Cardiac muscle cell (in vitro differentiated cells and primary cell): Measurements from ENCODE around the gene NMNAT3. TPM values are rescaled to one million over a fixed set of nuclear protein-coding genes. Genes with fewer than 3 reads are reported as not detected.

ENCODE experiments used
- DNase-seq, 2 donors: peaks; one replicate each; pipeline versions ENCODE4 v3.0.0 to v3.0.0-alpha.2; 2010 to 2017; ENCODE audit warnings: low read depth in 1 of 2, low spot score in 1 of 2
- H3K27ac ChIP-seq: fragments of 200-600 bp; sonication (generic); 2 replicates; pipeline ENCODE4 v1.5.1; 2016
- H3K27me3 ChIP-seq: fragments of 200-600 bp; sonication (generic); 2 replicates; pipeline ENCODE4 v1.6.0; 2016; ENCODE audit warnings: control low read depth
- H3K36me3 ChIP-seq: fragments of 200-600 bp; sonication (generic); 2 replicates; pipeline ENCODE4 v1.5.1; 2016; ENCODE audit warnings: control low read depth
- H3K4me1 ChIP-seq: fragments of 200-600 bp; sonication (generic); 2 replicates; pipeline ENCODE4 v1.8.1; 2017; ENCODE audit warnings: low read depth, mild to moderate bottlenecking, mixed run types
- H3K4me3 ChIP-seq: fragments of 200-600 bp; sonication (generic); 2 replicates; pipeline ENCODE4 v1.5.1; 2016; ENCODE audit warnings: mild to moderate bottlenecking
- H3K9me3 ChIP-seq: fragments of 200-600 bp; sonication (generic); 2 replicates; pipeline ENCODE4 v1.5.1; 2017; ENCODE audit warnings: low read depth, mild to moderate bottlenecking, control low read depth
- polyA plus RNA-seq: library from polyadenylated mRNA; unstranded; fragments of >200 nt; fragmentation: Nextera tagmentation; extraction: Ambion mirVana; gene quantifications from 2 replicates; pipeline ENCODE4 v1.2.1, GENCODE V29; 2016
- total RNA-seq: library from RNA; depleted of rRNA; stranded (reverse); fragments of >200 nt; gene quantifications from 2 replicates; pipeline ENCODE4 v1.2.3, GENCODE V29; 2016
- TF ChIP-seq, protein P1 (sequence below): IDR thresholded peaks from 2 replicates; pipeline ENCODE4 v1.5.1; 2012; ENCODE audit warnings: low read depth, mild to moderate bottlenecking, low read length

NMNAT3 gene
- total and polyA plus RNA-seq, 2 experiments from 2014 or later: 6.3 to 16.0 TPM

DNA sequence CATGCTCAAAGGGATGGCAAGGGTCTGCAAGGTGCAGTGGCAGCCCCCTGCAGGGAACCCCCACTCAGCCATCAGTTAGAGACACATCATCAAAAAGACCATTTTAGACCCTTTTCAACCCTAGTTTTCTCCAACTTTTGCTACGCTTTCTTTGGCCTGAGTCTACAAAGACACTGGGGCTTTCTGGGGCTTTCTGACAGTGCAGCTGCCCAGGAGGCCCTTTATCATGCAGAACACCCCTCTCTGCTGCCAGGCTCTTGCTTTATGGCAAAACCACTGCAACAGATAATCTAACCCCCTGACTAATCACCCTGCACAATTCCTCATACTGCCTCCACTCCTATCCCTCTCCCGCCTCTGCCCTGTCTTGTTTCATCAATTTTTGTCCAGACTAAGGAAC is 2.4 kb downstream of the NMNAT3 start:
- Histone ChIP-seq H3K4me1 (no peaks in the 10 kb centered on the region), H3K9me3 (no peaks in the 10 kb centered on the region), H3K27me3 (peaks cover 35% of the 10 kb centered on the region), H3K27ac (no peak overlapping the region), H3K36me3 (no peaks in the 10 kb centered on the region), H3K4me3 (no peak overlapping the region)
- no peak for DNase-seq
- TF ChIP-seq, protein P1, sequence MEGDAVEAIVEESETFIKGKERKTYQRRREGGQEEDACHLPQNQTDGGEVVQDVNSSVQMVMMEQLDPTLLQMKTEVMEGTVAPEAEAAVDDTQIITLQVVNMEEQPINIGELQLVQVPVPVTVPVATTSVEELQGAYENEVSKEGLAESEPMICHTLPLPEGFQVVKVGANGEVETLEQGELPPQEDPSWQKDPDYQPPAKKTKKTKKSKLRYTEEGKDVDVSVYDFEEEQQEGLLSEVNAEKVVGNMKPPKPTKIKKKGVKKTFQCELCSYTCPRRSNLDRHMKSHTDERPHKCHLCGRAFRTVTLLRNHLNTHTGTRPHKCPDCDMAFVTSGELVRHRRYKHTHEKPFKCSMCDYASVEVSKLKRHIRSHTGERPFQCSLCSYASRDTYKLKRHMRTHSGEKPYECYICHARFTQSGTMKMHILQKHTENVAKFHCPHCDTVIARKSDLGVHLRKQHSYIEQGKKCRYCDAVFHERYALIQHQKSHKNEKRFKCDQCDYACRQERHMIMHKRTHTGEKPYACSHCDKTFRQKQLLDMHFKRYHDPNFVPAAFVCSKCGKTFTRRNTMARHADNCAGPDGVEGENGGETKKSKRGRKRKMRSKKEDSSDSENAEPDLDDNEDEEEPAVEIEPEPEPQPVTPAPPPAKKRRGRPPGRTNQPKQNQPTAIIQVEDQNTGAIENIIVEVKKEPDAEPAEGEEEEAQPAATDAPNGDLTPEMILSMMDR: no peak

DNA sequence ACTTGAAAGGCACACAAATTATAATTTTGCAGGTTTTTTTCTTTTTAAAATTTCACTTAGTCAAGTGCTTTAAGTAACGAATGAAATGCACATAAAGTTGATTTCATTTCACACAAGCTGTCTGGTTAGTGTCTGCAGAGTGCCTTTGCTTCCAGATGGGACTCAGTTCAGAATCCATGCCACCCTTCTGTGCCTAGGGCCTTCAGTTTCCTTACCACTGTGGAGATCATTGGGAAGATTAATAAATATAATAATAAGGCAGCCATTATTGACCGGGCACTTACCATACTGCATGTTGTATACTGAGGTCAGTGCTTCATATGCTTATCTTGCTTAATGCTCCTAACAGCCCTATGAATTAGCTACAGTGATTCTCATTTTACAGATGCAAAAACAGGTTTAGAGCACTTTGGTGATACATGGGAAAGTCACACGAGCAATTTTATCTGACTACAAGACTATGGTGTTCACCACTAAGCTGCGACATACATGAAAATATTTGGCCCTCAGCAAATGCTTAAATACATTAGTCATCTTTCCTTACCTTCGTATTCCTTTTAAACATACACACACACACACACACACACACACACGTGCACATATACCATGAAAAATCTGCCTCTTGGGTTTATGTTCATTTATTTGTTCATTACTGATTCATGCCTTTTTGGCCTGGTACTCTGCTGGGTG is 3.1 kb downstream of the NMNAT3 start:
- Histone ChIP-seq H3K4me3 (no peak overlapping the region), H3K4me1 (no peaks in the 10 kb centered on the region), H3K27ac (no peak overlapping the region), H3K36me3 (no peaks in the 10 kb centered on the region), H3K9me3 (no peaks in the 10 kb centered on the region), H3K27me3 (peaks cover 35% of the 10 kb centered on the region)
- no peak for DNase-seq
- TF ChIP-seq, protein P1: no peak

DNA sequence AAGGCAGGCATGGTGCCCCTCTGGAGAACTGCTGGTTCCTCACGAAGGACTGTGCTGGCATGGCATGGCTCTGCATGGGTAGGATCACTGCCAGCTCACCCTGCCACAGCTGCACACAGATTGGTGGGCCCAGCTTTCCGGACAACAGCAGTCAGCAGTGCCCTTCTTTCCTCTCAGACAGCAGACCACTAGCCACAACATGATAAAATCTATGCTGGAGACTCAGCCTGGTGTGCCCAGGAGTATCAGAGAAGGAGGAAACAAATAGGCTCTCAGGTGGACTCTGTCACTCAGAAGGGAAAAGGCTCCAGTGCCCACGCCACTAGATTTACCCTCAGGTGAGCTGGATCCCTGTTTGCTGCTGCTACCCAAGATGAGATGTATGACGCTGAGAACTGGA is 4.9 kb downstream of the NMNAT3 start:
- H3K4me3 ChIP-seq: no peak overlapping the region
- DNase-seq: no peak
- H3K4me1 ChIP-seq: no peaks in the 10 kb centered on the region
- no peak overlapping the region for H3K27ac ChIP-seq
- TF ChIP-seq, protein P1: no peak
- H3K27me3 ChIP-seq: peaks cover 35% of the 10 kb centered on the region
- no peaks in the 10 kb centered on the region for H3K9me3 ChIP-seq
- no peaks in the 10 kb centered on the region for H3K36me3 ChIP-seq

DNA sequence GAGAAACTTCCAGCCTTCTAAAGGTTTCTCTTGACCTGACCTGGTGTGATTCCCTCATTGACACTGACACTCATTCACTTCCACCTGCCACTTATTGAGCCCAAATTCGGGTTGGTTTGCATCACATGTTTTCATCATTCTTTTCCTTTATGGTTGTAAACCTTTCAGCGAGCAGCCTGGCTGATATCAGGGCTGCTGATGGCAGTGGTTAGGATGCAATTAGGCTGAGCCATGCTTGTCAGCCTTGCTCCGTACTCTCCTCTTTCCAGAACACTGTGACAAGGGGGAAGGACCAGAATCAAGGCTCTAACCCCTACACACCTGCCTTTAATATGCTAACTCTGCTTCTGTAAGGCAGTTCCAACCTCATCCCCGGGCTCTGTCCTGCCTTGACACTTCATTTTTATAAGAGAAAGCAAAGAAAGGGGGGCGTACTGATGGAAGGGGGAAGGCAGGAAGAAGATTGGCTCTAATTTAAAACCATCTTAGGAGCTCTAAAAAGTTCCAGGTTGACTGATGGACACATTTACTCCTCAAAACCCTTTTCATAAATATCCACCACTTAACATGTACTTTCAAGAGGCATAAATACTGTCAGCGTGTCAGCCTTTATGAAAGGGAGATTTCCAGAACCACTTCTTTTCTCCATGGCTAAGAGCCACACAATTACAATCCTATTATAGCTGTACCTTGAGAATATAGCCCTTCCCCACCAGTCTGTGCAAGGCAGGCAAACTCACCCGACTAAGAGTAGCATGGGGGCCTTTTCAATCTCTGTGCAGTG is 5.7 kb downstream of the NMNAT3 start:
- TF ChIP-seq, protein P1: no peak
- Histone ChIP-seq H3K27me3 (peaks cover 31% of the 10 kb centered on the region), H3K36me3 (no peaks in the 10 kb centered on the region), H3K27ac (no peak overlapping the region), H3K4me3 (no peak overlapping the region), H3K9me3 (no peaks in the 10 kb centered on the region), H3K4me1 (no peaks in the 10 kb centered on the region)
- no peak for DNase-seq

DNA sequence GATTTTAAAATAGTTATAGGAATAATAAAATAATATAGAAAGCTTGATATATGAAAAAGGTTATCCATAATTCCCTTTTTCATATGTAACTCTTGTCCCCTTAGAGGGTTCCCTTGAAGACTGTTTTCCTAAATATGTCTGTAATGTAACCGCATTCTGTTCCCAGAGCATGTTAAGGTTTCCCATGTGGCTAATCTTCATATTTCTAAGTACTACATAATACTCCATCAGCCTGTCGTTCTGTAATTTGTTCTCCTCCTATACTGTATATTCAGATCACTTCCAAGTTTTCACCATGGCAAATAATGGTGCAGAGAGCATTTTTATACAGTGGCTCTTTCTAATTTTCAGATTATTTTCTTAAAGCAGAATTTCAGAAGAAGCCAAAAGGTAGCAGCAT is 6.7 kb downstream of the NMNAT3 start:
- no peaks in the 10 kb centered on the region for H3K36me3 ChIP-seq
- H3K27me3 ChIP-seq: peaks cover 22% of the 10 kb centered on the region
- TF ChIP-seq, protein P1: no peak
- no peak overlapping the region for H3K4me3 ChIP-seq
- H3K4me1 ChIP-seq: no peaks in the 10 kb centered on the region
- H3K27ac ChIP-seq: no peak overlapping the region
- DNase-seq: no peak
- no peaks in the 10 kb centered on the region for H3K9me3 ChIP-seq
